Measurements from ENCODE around the gene PSD2. TPM values are rescaled to one million over a fixed set of nuclear protein-coding genes. Genes with fewer than 3 reads are reported as not detected.

Gene PSD2
- polyA plus RNA-seq, 3 donors, result not detected

- Histone ChIP-seq H3K4me2 (replicated peaks; ENCODE audit: extremely low read depth, low read length, poor library complexity, severe bottlenecking) (no peak overlapping the region), H2AFZ (ENCODE audit: insufficient read depth, low read depth, low read length, poor library complexity, severe bottlenecking) (no peak overlapping the region), H4K20me1 (ENCODE audit: insufficient read depth, low read length) (no peaks in the 10 kb centered on the region), H3K27ac (ENCODE audit: low read depth in 1 of 2, low read length in 2 of 2) (no peak overlapping the region), H3K79me2 (ENCODE audit: insufficient read depth, low read length) (no peaks in the 10 kb centered on the region), H3K9me3 (replicated peaks in 1 of 2; ENCODE audit: control insufficient read depth in 1 of 2, insufficient read depth in 1 of 2, low read length in 2 of 2) (peaks cover 0 to 3% of the 10 kb centered on the region in 2 donors), H3K36me3 (replicated peaks in 1 of 2; ENCODE audit: control insufficient read depth in 1 of 2, insufficient read depth in 2 of 2, low read length in 2 of 2) (no peaks in the 10 kb centered on the region), H3K9ac (ENCODE audit: insufficient read depth, low read length, poor library complexity, severe bottlenecking) (no peak overlapping the region), H3K4me1 (ENCODE audit: control insufficient read depth in 1 of 2, insufficient read depth in 2 of 2, low read length in 2 of 2) (no peaks in the 10 kb centered on the region), H3K4me3 (replicated peaks in 1 of 3; ENCODE audit: low read depth in 2 of 3, low read length in 3 of 3) (no peak overlapping the region), H3K27me3 (ENCODE audit: control insufficient read depth in 2 of 2, insufficient read depth in 2 of 2, low read length in 2 of 2) (no peaks in the 10 kb centered on the region)
- H3K27me3 Mint-ChIP-seq (ENCODE audit: low read depth in 3 of 3), result peaks cover 3 to 17% (median 14%) of the 10 kb centered on the region in 3 donors
- no peak overlapping the region for H3K4me3 Mint-ChIP-seq
- H3K4me1 Mint-ChIP-seq, result no peaks in the 10 kb centered on the region
- H3K27ac Mint-ChIP-seq, result no peak overlapping the region
- no peaks in the 10 kb centered on the region for H3K36me3 Mint-ChIP-seq
- TF ChIP-seq CTCF (IDR thresholded peaks at IDR 0.05), result no peak
- H3K9me3 Mint-ChIP-seq, result peaks cover 0 to 15% (median 4%) of the 10 kb centered on the region in 7 donors
- WGBS (ENCODE audit: insufficient coverage), result 88% methylated on average over 5 of the region's 7 CpGs
- DNase-seq, result no peak
- intact Hi-C loops (cut with micrococcal nuclease), result no loop called here
Observed at GRCh38 chr5:139823757-139824355, 28.2 kb downstream of the PSD2 start.

- whole genome bisulfite sequencing (ENCODE audit: insufficient coverage), result 92% methylated on average over 7 of the region's 7 CpGs
- peaks cover 3 to 14% (median 3%) of the 10 kb centered on the region in 3 donors for H3K27me3 Mint-ChIP-seq (ENCODE audit: low read depth in 3 of 3)
- Histone ChIP-seq H2AFZ (ENCODE audit: insufficient read depth, low read depth, low read length, poor library complexity, severe bottlenecking) (no peak overlapping the region), H3K4me1 (ENCODE audit: control insufficient read depth in 1 of 2, insufficient read depth in 2 of 2, low read length in 2 of 2) (no peaks in the 10 kb centered on the region), H3K9ac (ENCODE audit: insufficient read depth, low read length, poor library complexity, severe bottlenecking) (no peak overlapping the region), H3K9me3 (replicated peaks in 1 of 2; ENCODE audit: control insufficient read depth in 1 of 2, insufficient read depth in 1 of 2, low read length in 2 of 2) (no peaks in the 10 kb centered on the region), H3K27ac (ENCODE audit: low read depth in 1 of 2, low read length in 2 of 2) (no peak overlapping the region), H3K36me3 (replicated peaks in 1 of 2; ENCODE audit: control insufficient read depth in 1 of 2, insufficient read depth in 2 of 2, low read length in 2 of 2) (no peaks in the 10 kb centered on the region), H3K4me2 (replicated peaks; ENCODE audit: extremely low read depth, low read length, poor library complexity, severe bottlenecking) (no peak overlapping the region), H4K20me1 (ENCODE audit: insufficient read depth, low read length) (no peaks in the 10 kb centered on the region), H3K4me3 (replicated peaks in 1 of 3; ENCODE audit: low read depth in 2 of 3, low read length in 3 of 3) (no peak overlapping the region), H3K27me3 (ENCODE audit: control insufficient read depth in 2 of 2, insufficient read depth in 2 of 2, low read length in 2 of 2) (no peaks in the 10 kb centered on the region), H3K79me2 (ENCODE audit: insufficient read depth, low read length) (no peaks in the 10 kb centered on the region)
- DNase-seq, result no peak
- no peaks in the 10 kb centered on the region for H3K36me3 Mint-ChIP-seq
- H3K9me3 Mint-ChIP-seq, result peaks cover 0 to 15% (median 2%) of the 10 kb centered on the region in 7 donors
- H3K27ac Mint-ChIP-seq, result no peak overlapping the region
- H3K4me3 Mint-ChIP-seq, result no peak overlapping the region
- intact Hi-C loops (cut with micrococcal nuclease), result no loop called here
- H3K4me1 Mint-ChIP-seq, result no peaks in the 10 kb centered on the region
- no peak for TF ChIP-seq CTCF (IDR thresholded peaks at IDR 0.05)
Observed at GRCh38 chr5:139825690-139826089, 30.1 kb downstream of the PSD2 start.
